Erythroblast (primary cell): ENCODE measurements around the gene PLEKHO2.

Experiments
- GATA1 ChIP-seq: IDR thresholded peaks from 2 replicates; pipeline ENCODE4 v1.6.1; 2011; ENCODE audit warnings: low read depth, mild to moderate bottlenecking, control low read depth, low read length, moderate library complexity
- POLR2A ChIP-seq: IDR thresholded peaks from 2 replicates; pipeline ENCODE4 v1.6.1; 2011; ENCODE audit warnings: mild to moderate bottlenecking, low read length

- TF ChIP-seq POLR2A (no peak), GATA1 (no peak)
These were observed 41.2 kb upstream of the PLEKHO2 start for GRCh38 chr15:64800476-64800875.
